Measurements from ENCODE around the gene ABCA13.

Gene ABCA13

GRCh38 chr7:48551652-48552051, 380.4 kb downstream of the ABCA13 start:
- no peak for DNase-seq

- no peak for DNase-seq
These were observed 392.1 kb downstream of the ABCA13 start for GRCh38 chr7:48563334-48563733.

DNA sequence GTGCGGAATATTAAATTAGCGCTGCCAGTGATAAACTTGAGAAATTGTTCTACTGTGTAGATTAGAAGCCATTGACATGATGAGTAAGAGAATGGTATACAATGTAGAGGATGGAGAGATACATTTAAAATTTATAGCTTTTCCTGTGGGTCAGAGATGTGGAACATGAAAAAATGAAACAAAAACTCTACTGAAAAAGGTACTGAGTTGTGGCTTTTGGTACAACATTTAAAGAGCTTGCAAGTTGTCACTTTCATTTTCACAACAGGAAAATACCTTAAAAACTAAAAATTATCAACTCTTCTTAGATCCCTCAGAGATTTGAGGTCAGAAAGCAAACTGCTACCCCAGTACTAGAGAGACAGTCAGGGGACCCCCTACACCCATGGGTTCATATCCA, 404.3 kb downstream of the ABCA13 start:
- DNase-seq = no peak

- DNase-seq = no peak
These were observed 416.2 kb downstream of the ABCA13 start for GRCh38 chr7:48587475-48587874.

DNA sequence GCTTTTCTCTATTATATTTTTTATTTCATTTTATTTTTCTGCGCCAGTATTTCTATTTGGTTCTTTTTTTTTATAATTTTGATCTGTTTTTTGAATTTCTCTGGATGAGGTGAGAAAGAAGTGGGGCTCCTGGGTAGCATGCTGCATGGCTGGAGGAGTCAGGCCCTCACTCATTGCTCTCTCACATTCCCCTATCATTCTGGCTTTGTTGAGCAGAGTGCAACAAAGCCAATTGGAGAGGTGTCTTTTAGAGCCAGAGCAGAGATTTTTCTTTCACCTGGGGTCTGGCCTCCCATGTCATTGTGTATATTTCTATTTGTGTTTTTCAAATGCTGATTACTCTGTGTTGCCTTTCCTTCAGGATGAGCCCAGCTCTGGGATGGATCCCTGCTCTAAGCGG, 423.1 kb downstream of the ABCA13 start:
- no peak for DNase-seq

DNA sequence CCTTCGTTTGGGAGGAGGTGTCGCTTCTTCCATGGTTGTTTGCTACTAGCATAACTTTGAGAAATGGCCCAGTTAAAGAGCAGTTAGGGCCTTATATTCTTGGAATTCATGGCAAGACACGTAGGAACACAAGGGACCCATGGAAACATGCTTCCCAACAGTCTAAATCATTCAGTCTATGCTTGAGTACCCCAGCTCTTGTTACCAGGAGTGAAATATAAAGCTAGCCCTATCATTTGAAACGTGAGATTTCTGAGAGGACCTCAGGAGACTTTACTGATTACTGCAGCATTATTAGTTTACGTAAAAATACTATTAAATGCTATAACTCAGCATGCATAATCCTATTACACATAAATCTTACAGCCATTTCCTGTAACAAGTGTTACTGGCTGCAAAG, 424.5 kb downstream of the ABCA13 start:
- DNase-seq = no peak

DNA sequence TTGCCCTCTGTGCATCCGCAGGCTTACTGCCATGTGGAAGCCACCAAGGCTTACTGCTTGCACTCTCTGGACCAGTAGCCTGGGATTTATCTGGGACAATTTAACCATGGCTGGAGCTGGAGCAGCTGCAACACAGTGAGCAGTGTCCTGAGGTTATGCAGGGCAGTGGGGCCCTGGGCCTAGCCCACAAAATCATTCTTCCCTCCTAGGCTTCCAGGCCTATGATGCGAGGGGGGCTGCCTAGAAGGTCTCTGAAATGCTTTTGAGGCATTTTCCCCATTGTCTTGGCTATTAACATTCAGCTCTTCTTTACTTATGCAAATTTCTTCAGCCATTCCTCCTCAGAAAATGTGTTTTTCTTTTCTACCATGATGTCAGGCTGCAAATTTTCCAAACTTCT, 439.4 kb downstream of the ABCA13 start:
- DNase-seq = no peak

DNA sequence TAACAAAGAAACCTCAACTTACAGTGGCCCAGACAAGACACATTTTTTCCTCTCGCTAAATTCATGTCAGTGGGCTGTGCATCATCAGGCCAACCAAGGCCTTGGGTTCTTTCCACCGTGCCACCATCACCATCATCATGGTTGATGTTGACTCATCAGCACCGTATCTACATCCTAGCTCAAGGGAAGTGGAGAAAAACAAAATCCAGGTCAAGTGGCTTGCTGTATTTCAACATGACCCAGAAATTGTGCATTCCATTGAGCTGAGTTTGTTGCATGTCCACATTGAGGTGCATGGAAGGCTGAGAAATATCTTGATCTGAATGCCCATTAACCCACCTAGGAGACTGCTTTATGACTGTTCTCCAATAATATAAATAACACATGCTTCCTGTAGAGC, 440.7 kb downstream of the ABCA13 start:
- DNase-seq = no peak

DNA sequence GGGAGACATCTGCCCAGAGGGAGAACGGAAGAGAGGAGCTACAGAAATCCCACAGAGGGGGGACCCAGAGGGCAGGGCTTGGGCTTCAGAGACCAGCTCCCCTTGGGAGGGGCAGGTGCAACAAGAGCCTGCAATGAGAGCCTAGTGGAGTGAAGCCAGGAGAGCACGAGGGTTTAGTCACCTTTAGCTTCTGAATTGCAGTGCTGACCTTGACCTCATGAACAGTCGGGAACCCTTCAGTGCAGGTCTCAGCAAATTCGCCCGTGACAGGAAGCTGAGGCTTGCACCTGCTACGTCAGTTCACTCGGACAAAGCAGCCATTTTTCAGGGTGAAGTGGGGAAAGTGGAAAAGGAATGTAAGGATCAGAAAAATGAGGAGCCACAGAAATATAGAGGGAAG, 446.2 kb downstream of the ABCA13 start:
- no peak for DNase-seq

GRCh38 chr7:48617993-48618392, 446.7 kb downstream of the ABCA13 start:
- no peak for DNase-seq

- DNase-seq = no peak
These were observed 449.8 kb downstream of the ABCA13 start for GRCh38 chr7:48621076-48621475.

DNA sequence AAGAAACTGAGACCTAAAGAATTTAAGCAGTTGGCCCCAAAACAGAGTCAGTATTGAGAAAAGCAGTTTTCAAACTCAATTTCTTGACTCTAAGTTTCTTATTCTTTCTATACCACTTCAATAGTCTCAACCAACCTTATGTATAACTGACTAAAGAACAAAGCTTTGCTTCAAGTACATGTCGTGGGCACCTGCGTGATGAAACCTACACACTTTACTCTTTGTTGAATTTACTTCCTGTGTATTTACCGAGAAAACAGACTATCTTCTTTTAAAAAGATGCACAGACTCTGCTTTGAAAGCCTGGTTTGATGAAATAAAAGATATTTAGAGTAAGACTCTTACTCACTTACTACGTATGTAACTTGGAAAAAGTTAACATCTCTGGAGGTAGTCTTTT, 455.9 kb downstream of the ABCA13 start:
- no peak for DNase-seq

- no peak for DNase-seq
These were observed 457.6 kb downstream of the ABCA13 start for GRCh38 chr7:48628793-48629349.

DNA sequence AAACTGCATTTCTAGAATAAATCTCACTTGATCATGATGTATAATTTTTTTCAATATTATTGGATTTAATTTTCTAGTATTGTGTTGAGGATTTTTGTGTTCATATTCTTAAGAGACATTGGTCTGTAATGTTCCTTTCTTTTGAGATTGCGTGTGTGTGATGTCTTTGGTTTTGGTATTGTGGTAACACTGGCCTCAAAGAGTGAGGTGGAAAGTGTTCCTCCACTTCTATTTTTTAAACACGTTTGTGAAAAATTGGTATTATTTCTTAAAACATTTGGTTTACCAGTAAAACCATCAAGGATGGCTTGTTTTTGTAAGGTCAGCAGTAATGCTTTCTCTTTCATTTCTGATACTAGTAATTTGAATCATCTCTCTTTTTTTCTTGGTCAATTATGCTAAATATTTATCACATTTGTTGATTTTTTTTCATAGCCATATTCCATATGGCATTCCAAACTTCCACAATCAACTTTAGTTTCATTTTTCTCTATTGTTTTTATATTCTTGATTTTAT, 462.9 kb downstream of the ABCA13 start:
- DNase-seq = no peak

GRCh38 chr7:48635796-48636195, 464.5 kb downstream of the ABCA13 start:
- no peak for DNase-seq

DNA sequence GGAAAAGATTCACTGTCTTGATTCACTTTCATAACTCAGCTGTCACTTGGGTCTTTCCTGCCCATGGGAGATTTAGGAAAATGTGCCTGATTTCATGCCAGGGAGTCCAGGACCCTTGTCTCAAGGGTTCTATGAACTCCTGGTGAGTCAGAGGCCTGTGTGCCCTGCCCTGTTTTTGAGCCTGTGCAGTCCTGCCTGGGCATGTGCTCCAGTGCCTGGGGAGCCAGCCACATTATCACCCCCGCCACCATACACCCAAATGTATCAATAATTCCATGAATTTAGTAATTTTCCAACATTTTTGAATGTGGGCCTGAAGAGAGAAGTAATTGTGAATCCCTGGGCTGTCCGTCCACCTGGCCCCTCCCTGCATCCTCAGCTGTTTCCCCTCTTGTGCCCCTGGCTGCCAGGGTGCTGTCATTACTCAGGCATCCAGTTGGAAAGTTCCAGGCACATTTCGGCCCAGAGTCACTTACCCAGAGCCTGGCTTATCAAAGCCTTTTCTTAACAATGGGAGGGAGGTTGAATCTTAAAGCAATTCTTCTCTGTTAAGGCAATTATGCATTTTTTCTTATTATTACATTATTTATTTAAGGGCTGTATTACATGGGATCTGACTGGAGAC, 465.2 kb downstream of the ABCA13 start:
- no peak for DNase-seq

- peak; percentile 77 for DNase-seq
These were observed 466.1 kb downstream of the ABCA13 start for GRCh38 chr7:48637382-48637781.

DNA sequence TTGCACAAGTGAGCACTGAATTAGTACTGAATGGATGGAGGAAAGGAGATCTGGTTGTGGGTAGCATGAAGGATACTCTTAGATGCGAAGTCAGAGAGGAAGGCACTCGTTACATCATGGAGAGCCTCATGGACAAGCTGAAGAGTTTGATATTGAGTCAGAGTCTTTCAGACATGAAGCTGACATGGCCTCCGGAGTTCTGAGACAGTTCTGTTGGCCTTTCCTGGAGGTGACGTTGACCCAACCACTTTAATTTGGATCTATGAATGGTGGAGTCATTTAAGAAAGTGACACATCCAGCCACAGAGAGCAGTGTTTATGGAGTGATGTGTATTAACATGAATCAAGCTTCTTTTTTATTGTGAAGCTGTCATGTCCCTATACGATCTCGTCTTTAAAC, 466.8 kb downstream of the ABCA13 start:
- DNase-seq = peak; percentile 44

- peak; percentile 72 for DNase-seq
These were observed 472.3 kb downstream of the ABCA13 start for GRCh38 chr7:48643431-48644013.

DNA sequence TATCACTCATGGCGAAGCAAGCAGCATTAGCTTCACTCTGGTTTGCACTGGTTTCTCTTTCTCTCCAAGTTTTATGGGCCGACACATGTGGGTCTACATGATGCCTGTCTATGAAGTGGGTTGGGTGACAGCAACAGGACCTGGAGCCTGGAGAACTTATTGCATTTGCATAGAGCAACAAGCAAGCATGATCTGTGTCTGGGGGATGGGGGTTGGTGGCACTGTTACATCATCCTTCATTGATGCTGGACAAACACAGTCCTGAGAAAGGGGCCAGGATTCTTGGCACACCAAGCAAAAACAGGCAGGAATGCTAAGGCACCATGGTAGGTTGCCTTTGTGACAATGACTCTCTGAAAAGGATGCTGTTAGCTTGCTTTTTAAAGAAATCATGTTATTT, 486.9 kb downstream of the ABCA13 start:
- no peak for DNase-seq

DNA sequence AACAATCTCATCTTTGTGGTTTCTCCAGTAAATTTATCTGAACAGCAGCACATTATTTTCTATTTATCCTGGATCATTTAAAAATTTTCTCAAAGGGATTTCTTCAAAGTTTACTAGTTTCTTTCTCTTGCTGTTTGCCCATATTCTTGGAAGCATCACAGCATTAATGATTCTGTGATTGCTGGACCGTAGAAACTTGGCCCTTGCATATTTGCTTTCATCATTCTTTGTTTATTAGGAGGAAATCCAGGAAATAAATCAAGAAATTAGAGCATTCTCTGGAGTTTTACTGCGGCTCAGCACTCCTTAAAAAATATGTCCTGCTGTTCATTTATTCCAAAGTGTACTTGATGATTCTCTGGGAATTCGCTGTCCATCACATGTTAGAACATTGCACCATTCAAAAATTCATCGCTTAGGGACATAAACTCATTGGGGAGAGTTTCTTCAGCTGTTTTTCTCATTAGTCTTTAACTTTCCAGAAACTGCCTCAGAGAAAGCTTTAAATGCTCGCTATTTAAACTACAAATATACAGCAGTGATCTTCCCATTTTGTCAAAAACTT, 489.1 kb downstream of the ABCA13 start:
- DNase-seq = no peak

DNA sequence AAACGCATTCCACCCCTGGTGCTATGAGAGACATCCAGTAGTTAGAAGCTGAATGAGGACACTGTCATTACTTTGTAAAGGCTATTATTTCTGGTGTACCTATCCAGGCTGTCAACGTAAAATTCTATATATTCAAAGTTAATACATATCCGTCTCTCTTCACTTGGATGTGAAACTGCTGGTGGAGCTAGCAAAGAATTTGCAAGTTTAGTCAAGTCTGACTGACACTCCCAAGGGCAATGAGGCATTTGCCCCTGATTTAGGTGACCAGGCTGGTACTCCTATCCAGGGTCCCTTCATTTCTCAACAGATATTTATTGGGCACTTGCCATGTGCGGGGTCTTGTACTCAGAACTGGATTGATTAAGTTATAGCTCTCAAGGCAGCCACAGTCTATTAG, 493.0 kb downstream of the ABCA13 start:
- DNase-seq = no peak

DNA sequence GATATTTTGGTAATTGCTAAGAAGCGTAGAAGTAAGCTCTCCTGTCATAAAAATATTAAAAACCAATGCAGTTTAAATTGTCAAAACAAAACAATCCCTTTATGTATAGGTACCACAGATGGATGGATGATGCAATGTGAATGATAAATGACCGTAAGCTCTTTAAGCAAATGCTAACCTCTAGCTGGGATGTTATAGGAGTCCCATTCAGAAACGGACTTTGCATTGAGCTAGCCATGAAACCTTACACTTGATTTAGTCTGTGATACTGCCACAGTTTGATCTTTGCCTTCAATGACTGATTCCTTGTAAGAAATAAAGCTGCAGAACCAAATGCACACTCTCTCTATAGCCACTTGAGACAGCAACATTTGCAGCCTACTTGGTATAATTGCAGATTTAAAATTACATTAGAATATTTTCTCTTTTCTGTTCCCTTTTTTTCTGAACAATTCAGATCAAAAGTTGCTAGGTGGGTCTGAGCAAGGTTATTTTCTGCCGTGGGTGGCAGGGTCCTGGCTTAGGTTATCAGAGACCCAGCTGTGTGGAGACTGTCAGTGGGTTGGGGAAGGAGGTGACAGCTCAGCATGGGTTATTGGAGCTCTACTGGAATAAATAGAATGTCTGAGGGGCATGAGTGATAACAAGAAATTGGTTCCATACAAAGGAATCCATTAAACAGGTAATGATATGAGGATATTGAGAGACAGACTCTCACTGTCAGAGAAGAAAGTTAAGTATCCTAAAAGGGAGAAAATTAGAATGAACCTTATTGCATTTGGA, 494.3 kb downstream of the ABCA13 start:
- DNase-seq = no peak

DNA sequence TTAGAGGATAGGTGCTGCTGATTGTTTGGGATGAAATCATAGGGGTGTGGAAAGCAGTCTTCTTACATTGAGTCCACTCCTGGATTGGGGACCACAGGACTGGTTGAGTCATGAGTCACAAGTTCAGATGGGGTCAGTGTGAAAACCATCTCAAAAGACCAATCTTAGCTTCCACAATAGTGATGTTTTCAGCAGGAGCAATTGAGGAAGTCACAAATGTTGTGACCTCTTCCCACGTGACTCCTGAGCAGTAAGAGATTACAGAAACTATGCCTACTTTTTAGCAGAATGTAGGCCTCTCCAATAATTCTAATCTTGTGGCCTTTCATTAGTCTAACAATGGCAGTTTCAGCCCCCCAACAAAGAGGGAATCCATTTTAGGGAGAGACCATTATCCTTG, 496.1 kb downstream of the ABCA13 start:
- DNase-seq = no peak
